ENCODE results near the gene FAM151B.
"Not testable (repeated sequence)": the region's sequence is repeated elsewhere in the genome, so short reads cannot be mapped to it uniquely, and the experiment has no call there.

The FAM151B gene

GRCh38 chr5:80504833-80505232 lies 16.9 kb downstream of the FAM151B start:
- no peak for DNase-seq

GRCh38 chr5:80507663-80508062 lies 19.8 kb downstream of the FAM151B start:
- no peak for DNase-seq

GRCh38 chr5:80508844-80509243 lies 20.9 kb downstream of the FAM151B start:
- DNase-seq, result no peak

GRCh38 chr5:80509362-80509761 lies 21.5 kb downstream of the FAM151B start:
- no peak for DNase-seq

GRCh38 chr5:80516826-80517225 lies 28.9 kb downstream of the FAM151B start:
- no peak for DNase-seq

- DNase-seq, result no peak
Observed at GRCh38 chr5:80540691-80541090, 52.8 kb downstream of the FAM151B start.

GRCh38 chr5:80541392-80541791 lies 53.5 kb downstream of the FAM151B start:
- DNase-seq, result no peak

GRCh38 chr5:80554646-80555045 lies 66.7 kb downstream of the FAM151B start:
- no peak for DNase-seq

- no peak for DNase-seq
Observed at GRCh38 chr5:80555099-80555498, 67.2 kb downstream of the FAM151B start.

GRCh38 chr5:80559244-80559643 lies 71.3 kb downstream of the FAM151B start:
- no peak for DNase-seq

GRCh38 chr5:80565330-80565729 lies 77.4 kb downstream of the FAM151B start:
- no peak for DNase-seq

- no peak for DNase-seq
Observed at GRCh38 chr5:80566711-80567259, 78.9 kb downstream of the FAM151B start.

- DNase-seq, result no peak
Observed at GRCh38 chr5:80568251-80568650, 80.4 kb downstream of the FAM151B start.

- no peak for DNase-seq
Observed at GRCh38 chr5:80569086-80569960, 81.4 kb downstream of the FAM151B start.

- peak; percentile 63 for DNase-seq
Observed at GRCh38 chr5:80569961-80570786, 82.3 kb downstream of the FAM151B start, which contains the start of gene ANKRD34B. ANKRD34B (minus strand) TSS chr5:80570280; CDS start chr5:80560019, 10,261 bp downstream.

- DNase-seq, result no peak
Observed at GRCh38 chr5:80573062-80573461, 85.2 kb downstream of the FAM151B start.

GRCh38 chr5:80576383-80576782 lies 88.5 kb downstream of the FAM151B start:
- DNase-seq, result no peak

- DNase-seq, result no peak
Observed at GRCh38 chr5:80577707-80578106, 89.8 kb downstream of the FAM151B start.

GRCh38 chr5:80579050-80579449 lies 91.2 kb downstream of the FAM151B start:
- no peak for DNase-seq

- DNase-seq, result not testable (repeated sequence)
Observed at GRCh38 chr5:80580291-80580690, 92.4 kb downstream of the FAM151B start.

- DNase-seq, result no peak
Observed at GRCh38 chr5:80584770-80585169, 96.9 kb downstream of the FAM151B start.

GRCh38 chr5:80588858-80589540 lies 101.1 kb downstream of the FAM151B start:
- no peak for DNase-seq

GRCh38 chr5:80590766-80591165 lies 102.9 kb downstream of the FAM151B start:
- DNase-seq, result no peak
